GM21423 (cell line): Measurements from ENCODE around the gene KCNQ2.

Experiments
- ATAC-seq: cut with Tn5 transposase; IDR thresholded peaks from one replicate; pipeline ENCODE4 v1.9.1; 2021; ENCODE audit warnings: mild to moderate bottlenecking, moderate library complexity; ENCODE audit not compliant: unreplicated experiment

KCNQ2 gene

GRCh38 chr20:63420359-63421093, 51.9 kb downstream of the KCNQ2 start:
- no peak for ATAC-seq

DNA sequence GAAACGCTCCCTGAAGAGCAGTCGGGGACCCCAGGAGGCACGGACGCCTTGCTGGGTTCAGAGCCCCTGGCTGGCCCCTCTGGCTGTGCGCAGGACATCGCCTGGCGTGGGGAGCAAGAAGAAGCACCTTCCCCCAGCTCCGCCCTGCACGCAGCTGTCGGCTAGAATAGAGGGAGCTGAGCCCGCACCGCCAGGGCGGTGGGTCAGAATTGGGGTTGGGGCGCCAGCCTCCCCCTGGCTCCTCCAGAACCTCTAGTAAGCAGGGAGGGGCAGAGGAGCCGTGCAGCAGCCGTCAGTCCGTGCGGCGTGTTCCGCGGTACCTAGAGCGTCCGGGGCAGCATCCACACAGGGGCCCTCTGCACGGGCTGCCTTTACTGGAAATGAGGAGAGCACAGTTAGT, 53.2 kb downstream of the KCNQ2 start:
- ATAC-seq = no peak

DNA sequence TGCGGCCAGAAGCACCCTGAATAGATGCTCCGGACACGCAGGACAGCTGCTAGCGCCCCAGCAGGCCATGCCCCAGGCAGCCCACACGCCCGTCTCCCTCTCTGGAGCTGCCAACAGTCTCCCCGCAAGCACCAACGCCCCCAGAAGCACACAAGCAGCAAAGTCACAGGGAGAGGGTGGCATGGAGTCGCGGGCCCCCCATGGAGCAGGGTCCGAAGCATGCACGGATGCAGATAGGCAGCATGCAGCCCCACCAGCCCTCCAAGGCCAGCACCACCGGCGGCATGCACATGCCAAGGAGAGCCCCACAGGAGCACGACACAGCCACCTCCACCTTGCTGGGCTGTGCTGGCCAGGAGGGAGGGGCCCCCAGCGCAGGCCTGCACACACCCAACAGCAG, 53.8 kb downstream of the KCNQ2 start:
- no peak for ATAC-seq

DNA sequence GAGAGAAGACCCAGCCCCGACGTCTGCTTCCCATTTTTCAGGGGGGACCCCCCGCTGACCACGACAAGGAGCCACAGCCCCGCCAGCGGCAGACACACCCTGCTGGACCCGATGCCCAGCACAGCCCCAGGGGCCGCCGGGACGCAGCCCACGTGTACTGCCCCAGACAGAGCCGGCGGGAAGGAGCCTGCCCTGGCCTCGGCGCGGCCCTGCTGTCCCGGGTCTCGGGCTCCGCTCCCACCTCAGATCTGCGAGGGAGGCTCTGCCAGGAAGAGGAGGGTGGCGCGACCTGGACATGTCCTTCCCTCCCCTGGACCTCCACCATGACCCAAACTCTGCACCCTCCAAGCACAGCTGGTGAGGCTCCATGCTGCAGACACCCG, 54.7 kb downstream of the KCNQ2 start:
- no peak for ATAC-seq

- ATAC-seq = no peak
Measured at GRCh38 chr20:63417097-63417737, 55.2 kb downstream of the KCNQ2 start.

DNA sequence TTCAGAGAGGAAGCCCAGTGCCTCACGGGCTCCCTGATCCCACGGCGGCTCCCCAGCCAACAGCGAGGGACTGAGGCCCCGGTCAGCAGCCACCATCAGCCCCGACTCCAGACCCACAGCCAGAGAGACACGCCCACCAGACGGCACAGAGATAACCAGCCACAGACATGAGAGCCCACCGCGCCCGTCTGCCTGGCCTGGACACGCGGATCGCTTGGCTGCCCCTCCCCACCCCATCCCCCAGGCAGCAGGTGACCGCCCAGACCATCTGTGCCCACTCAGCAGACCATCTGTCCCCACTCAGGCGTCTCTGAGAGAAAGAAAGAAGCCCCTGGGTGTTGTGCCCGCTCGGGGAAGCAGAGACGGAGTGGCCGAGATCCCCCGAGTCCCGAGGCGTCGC, 55.8 kb downstream of the KCNQ2 start:
- no peak for ATAC-seq

DNA sequence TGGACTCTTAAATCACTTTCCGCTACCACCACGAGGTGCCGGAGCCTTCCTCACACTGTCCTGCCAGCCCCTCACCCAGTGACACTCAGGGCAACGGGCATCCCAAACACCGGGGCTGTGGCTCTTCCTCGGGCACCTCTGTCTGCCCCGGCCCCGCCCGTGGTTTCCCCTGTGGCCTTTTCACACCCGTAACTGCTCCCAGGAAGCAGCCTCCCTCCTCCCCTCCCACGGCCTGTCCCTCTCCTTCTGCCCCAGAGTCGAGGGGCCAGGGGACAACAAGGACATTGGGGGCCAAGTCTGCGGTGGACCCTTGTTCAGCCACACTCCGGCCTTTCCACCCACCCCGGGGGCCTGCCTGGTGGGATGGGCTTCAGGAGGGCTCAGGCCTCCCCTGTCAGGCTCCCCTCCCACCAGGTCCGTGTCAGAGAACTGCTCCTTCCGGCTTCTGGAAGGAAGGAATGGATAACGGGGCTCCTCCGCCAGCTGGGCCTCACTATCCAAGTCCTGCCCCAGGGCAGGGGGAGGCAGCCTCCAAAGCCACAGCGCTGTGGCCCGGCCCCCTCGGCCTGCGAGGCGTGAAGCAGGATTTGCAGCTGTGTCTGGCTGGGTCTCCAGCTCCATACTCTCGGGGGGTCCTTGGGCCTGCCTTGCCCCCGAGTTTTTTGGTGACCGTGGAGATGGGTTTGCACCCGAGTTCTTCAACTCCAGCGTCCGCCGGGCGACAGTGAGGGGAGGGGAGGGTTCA, 56.6 kb downstream of the KCNQ2 start:
- ATAC-seq = no peak

DNA sequence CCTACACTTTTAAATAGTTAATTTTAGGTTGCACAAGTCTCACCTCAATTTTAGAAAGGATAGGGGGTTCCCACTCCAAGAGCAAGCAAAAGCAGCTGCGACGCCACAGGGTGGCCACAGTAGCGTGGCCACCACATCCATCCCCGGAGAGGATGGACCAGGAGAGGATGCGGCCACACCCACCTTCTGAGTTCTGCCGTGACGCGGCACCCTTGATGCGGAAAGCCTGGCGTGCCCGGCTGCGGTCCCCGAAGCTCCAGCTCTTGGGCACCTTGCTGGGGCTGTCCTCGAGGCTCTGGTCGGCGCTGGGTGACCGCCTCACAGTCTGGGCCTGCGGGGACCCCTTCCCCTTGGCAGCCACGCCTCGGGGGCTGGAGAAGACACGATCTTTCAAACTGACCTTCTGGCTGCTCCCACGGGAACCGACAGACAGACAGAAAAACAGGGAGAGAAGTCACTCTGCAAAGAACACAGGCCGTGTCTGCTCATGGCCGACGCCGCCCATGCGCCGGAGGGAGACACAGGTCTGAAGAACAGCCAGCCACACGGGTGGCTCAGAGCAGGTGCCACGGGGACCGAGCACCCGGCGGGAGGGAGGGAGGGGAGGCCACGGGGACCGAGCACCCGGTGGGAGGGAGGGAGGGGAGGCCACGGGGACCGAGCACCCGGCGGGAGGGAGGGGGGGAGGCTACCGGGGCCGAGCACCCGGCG, 57.6 kb downstream of the KCNQ2 start:
- ATAC-seq = no peak

- no peak for ATAC-seq
Measured at GRCh38 chr20:63413963-63414684, 58.3 kb downstream of the KCNQ2 start.

GRCh38 chr20:63413323-63413722, 59.1 kb downstream of the KCNQ2 start:
- no peak for ATAC-seq

DNA sequence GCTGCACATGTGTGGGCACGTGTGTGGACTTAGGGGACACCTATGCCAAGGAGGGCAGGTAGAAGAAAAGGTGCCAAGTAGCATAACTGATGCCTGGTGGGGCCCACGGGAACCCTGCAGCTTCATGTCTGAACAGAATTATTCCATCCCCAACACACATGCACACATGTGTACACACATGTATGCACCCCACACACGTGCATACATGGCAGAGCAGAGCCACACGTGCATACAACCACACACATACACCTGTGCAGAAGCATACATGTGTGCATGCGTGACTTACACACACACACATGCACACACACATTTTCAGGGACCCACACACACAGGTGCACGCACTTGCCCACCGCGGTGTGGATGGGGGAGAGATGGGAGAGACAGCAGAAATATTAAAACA, 59.6 kb downstream of the KCNQ2 start:
- no peak for ATAC-seq

DNA sequence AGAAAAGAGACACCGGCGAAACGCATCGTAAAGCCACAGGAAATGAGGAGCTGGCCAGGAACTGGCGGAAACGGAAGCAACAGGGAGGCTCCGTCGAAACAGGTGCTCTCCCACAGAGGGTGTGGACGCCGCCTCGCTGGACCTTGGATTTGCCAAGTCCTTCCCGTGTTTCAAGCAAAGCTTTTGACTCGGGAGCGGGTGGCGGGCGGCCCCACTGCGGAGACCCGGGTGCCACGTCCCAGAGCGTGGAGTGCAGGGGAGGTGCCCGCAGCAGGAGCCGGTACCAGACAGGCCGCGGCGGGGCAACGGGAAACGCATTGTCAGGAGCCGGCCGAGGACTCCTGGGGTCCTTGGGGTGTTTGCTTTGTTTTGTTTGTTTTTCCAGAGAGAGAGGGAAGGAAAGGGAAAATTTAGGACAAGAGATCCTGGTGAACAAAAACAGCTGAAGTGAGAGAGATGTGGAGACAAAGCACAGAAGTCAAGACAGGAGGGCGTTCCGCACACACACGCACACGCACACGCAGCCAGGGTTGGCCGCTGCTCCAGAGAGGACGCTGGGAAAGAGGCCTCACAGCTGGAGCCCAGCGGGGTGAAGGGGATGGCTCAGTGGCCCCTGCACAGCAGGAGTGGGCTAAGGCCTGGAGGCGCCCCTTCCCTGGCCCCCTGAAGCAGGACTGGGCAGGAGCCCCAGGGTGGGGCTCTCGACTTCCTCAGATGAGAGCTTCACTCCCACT, 60.4 kb downstream of the KCNQ2 start:
- ATAC-seq = no peak

- no peak for ATAC-seq
Measured at GRCh38 chr20:63411151-63411897, 61.1 kb downstream of the KCNQ2 start.

DNA sequence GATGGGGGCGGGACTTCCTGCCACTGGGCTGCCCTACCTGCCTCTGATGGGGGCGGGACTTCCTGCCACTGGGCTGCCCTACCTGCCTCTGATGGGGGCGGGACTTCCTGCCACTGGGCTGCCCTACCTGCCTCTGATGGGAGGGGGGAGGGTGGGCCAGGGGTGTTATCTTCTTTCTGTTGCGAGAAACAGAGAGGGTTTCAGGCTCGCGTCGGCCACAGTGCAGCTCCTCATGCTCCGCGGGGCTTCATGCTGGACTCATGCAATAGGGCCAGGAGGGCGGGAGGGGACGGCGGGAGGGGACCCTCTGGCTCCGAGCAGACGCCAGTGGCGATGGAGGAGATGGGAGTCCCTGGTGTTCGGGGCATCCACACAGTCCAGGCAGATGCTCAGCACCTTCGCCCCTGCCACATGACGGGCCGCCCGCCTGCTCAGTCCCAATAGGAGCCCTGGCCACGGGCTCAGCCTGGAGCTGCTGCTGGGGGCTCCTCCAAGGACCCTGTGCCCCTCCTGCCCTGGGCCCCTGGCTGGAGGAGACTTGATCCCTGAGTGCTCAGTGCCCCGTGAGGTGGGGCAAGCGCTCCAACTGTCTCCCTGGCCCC, 62.5 kb downstream of the KCNQ2 start:
- ATAC-seq = no peak

GRCh38 chr20:63409066-63409833, 63.2 kb downstream of the KCNQ2 start:
- ATAC-seq = no peak

DNA sequence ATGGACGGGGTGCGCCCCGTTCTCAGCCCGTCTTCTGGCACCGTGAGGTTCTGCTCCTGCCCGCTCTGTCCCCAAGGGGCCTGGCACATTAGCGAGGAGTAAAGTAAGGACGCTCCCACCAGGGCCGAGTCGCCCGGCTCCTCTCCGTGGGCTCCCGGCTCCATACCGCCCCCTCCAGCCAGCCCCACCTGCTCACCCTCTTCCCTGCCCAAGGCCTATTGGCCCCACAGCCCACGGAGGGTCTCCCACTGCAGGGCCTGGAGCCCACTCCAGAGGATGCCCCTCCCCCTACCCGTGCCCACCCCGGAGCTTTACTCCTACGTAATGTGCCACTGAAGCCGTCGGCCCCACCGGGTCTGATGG, 63.8 kb downstream of the KCNQ2 start:
- ATAC-seq = no peak

GRCh38 chr20:63407928-63408683, 64.3 kb downstream of the KCNQ2 start:
- no peak for ATAC-seq
